Brain pericyte (primary cell): ENCODE data around the gene CPEB2.

ENCODE experiments used
- DNase-seq: peaks from one replicate; pipeline ENCODE4 v3.0.0-alpha.2; 2012; ENCODE audit warnings: low read depth, low spot score

The CPEB2 gene

GRCh38 chr4:15117270-15117946, 115.1 kb downstream of the CPEB2 start:
- no peak for DNase-seq

DNA sequence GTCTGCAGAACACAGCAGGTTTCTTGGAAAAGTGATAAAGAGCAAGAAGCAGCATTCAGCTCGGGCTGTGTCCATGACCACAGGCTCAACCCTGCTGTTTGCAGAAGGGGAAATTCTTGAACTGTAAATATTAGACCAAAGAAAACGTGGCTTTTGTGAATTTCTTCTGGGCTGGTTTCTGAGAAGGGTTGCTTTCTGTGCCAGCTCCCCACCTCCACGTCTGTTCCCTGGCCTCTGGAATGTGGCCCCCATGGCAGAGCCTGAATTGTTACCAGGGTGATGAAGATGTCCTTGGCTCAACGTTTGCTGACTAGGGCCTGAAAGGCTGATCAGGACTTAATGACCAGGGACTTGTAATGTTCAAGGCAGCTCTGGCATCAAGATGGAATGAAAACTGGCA, 116.0 kb downstream of the CPEB2 start:
- DNase-seq = no peak
